SK-N-SH treated with all-trans-retinoic acid at 6 μM for 48 hours (cell line): ENCODE measurements around the gene SLC6A5.

ENCODE experiments used
- PPARA ChIP-seq: fragments of 250-450 bp; sonication (Bioruptor Pico); IDR thresholded peaks from 2 replicates; pipeline ENCODE4 v1.5.0; 2020; ENCODE audit warnings: mild to moderate bottlenecking, borderline replicate concordance
- RARB ChIP-seq: fragments of 250-450 bp; sonication (Bioruptor Pico); IDR thresholded peaks from 2 replicates; pipeline ENCODE4 v1.8.0; 2021; ENCODE audit warnings: mild to moderate bottlenecking, moderate library complexity
- ZC3H10 ChIP-seq: fragments of 250-450 bp; sonication (Bioruptor Pico); IDR thresholded peaks from 2 replicates; pipeline ENCODE4 v1.5.1; 2021; ENCODE audit warnings: mild to moderate bottlenecking, moderate library complexity
- ZFP30 ChIP-seq: fragments of 450-650 bp; formaldehyde crosslinking; IDR thresholded peaks from 2 replicates; pipeline ENCODE4 v1.5.0; 2022; ENCODE audit warnings: mild to moderate bottlenecking, moderate library complexity
- ZNF8 ChIP-seq: fragments of 450-650 bp; formaldehyde crosslinking; IDR thresholded peaks from 2 replicates; pipeline ENCODE4 v1.5.0; 2020; ENCODE audit warnings: mild to moderate bottlenecking, moderate library complexity
- TF ChIP-seq, protein P1 (sequence below): fragments of 250-450 bp; sonication (Bioruptor Pico); IDR thresholded peaks from 2 replicates; pipeline ENCODE4 v1.8.0; 2020; ENCODE audit warnings: mild to moderate bottlenecking, moderate library complexity, borderline replicate concordance

DNA sequence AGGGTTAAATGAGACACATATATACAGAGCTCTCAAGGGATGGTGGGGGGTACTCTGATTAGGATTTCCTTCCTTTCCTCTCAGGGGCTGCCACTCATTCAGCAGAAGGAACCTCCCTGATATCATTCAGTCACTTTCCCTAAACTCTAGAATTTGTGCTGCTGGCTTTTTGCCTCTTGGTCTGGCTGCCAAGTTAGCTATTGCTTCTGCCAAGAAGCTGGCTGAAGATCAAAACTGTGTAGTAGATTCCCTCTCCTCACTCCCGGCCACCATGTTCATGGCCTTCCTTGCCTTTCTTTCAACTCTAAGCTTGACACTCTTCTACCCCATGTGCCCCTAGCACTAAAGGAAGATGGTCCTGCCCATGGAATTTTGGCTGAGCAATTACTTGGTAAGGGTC is 18.7 kb downstream of the SLC6A5 start:
- TF ChIP-seq RARB (CRISPR knock-in tag) (no peak), ZFP30 (CRISPR knock-in tag) (no peak), ZC3H10 (CRISPR knock-in tag) (no peak), PPARA (CRISPR knock-in tag) (no peak), ZNF8 (CRISPR knock-in tag) (no peak)
- TF ChIP-seq, protein P1, sequence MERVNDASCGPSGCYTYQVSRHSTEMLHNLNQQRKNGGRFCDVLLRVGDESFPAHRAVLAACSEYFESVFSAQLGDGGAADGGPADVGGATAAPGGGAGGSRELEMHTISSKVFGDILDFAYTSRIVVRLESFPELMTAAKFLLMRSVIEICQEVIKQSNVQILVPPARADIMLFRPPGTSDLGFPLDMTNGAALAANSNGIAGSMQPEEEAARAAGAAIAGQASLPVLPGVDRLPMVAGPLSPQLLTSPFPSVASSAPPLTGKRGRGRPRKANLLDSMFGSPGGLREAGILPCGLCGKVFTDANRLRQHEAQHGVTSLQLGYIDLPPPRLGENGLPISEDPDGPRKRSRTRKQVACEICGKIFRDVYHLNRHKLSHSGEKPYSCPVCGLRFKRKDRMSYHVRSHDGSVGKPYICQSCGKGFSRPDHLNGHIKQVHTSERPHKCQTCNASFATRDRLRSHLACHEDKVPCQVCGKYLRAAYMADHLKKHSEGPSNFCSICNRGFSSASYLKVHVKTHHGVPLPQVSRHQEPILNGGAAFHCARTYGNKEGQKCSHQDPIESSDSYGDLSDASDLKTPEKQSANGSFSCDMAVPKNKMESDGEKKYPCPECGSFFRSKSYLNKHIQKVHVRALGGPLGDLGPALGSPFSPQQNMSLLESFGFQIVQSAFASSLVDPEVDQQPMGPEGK = no peak
